ENCODE measurements around the gene RAB3C.

DNA sequence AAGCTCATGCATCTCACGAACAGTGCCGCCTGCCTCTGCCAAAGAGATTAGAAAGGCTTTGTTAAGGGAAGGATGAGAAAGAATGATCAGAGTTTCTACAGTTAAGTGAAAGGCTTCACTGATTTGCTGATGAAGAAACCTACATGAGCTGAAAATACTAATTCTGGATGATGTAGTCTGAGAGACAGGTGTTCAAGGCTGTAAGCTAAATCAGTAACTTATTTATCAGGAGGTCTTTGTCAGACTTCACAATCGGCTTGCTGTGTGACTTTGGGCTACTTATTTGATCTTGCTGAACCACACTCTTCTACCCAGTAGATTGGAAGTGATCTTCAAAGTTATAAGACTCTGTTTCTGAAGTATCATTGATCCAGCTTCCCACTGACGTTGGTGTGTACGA lies 264.2 kb downstream of the RAB3C start:
- TF ChIP-seq, protein P1, sequence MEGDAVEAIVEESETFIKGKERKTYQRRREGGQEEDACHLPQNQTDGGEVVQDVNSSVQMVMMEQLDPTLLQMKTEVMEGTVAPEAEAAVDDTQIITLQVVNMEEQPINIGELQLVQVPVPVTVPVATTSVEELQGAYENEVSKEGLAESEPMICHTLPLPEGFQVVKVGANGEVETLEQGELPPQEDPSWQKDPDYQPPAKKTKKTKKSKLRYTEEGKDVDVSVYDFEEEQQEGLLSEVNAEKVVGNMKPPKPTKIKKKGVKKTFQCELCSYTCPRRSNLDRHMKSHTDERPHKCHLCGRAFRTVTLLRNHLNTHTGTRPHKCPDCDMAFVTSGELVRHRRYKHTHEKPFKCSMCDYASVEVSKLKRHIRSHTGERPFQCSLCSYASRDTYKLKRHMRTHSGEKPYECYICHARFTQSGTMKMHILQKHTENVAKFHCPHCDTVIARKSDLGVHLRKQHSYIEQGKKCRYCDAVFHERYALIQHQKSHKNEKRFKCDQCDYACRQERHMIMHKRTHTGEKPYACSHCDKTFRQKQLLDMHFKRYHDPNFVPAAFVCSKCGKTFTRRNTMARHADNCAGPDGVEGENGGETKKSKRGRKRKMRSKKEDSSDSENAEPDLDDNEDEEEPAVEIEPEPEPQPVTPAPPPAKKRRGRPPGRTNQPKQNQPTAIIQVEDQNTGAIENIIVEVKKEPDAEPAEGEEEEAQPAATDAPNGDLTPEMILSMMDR (IDR thresholded peaks at IDR 0.05) = no peak
- TF ChIP-seq, protein P2, sequence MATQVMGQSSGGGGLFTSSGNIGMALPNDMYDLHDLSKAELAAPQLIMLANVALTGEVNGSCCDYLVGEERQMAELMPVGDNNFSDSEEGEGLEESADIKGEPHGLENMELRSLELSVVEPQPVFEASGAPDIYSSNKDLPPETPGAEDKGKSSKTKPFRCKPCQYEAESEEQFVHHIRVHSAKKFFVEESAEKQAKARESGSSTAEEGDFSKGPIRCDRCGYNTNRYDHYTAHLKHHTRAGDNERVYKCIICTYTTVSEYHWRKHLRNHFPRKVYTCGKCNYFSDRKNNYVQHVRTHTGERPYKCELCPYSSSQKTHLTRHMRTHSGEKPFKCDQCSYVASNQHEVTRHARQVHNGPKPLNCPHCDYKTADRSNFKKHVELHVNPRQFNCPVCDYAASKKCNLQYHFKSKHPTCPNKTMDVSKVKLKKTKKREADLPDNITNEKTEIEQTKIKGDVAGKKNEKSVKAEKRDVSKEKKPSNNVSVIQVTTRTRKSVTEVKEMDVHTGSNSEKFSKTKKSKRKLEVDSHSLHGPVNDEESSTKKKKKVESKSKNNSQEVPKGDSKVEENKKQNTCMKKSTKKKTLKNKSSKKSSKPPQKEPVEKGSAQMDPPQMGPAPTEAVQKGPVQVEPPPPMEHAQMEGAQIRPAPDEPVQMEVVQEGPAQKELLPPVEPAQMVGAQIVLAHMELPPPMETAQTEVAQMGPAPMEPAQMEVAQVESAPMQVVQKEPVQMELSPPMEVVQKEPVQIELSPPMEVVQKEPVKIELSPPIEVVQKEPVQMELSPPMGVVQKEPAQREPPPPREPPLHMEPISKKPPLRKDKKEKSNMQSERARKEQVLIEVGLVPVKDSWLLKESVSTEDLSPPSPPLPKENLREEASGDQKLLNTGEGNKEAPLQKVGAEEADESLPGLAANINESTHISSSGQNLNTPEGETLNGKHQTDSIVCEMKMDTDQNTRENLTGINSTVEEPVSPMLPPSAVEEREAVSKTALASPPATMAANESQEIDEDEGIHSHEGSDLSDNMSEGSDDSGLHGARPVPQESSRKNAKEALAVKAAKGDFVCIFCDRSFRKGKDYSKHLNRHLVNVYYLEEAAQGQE (IDR thresholded peaks at IDR 0.05; ENCODE audit: insufficient read depth in 1 of 2, low read depth in 2 of 2, low read length in 1 of 2) = no peak
- TF ChIP-seq POLR2AphosphoS5 (IDR thresholded peaks at IDR 0.05; ENCODE audit: low read depth, low read length) (no peak), SIN3A (IDR thresholded peaks at IDR 0.05; ENCODE audit: borderline replicate concordance, insufficient read depth, low read depth, low read length) (no peak)

Measured in Panc1 (cell line).